ENCODE results near the gene ZNF487. TPM values are rescaled to one million over a fixed set of nuclear protein-coding genes. Genes with fewer than 3 reads are reported as not detected.
A peak's percentile ranks its signal among the peaks of the same experiment; 100 is the strongest.

ZNF487 gene
- total and polyA plus RNA-seq, 2 donors (not counting 1 experiment from before 2014, with no cell fraction given): 4.0 TPM

DNA sequence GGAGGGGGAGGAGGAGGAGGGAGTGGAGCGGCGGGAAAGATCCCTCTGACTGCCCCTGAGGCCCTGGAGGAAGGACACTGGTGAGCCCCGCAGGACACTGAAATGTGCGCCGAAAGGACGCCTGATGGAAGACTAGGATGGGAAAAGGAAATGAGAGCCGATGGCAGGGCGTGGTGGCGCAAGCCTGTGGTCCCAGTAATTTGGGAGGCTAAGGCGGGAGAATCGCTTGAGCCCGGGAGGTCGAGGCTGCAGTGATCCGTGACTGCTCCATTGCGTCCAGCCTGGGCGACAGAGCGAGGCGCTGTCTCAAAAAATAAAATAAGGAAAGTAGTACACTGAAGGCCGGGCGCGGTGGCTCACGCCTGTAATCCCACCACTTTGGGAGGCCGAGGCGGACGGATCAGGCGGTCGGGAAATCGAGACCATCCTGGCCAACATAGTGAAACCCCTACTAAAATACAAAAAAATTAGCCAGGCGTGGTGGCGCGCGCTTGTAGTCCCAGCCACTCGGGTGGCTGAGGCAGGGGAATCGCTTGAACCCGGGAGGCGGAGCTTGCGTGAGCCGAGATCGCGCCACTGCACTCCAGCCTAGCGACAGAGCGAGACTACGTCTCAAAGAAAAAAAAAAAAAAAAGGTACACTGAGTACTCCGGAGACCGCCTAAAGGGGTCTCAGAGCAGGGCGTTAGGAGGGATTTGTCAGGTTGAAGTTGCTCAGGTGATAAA, 27.4 kb upstream of the ZNF487 start:
- DNase-seq (ENCODE audit: low read depth in 2 of 2): no peak
- peaks cover 40% of the 10 kb centered on the region for H3K79me2 ChIP-seq (ENCODE audit: control insufficient read depth, insufficient read depth, low read length)
- peak overlapping the region; percentile 89 for H2AFZ ChIP-seq (ENCODE audit: low read length)
- no peaks in the 10 kb centered on the region for H3K9me3 ChIP-seq (ENCODE audit: control insufficient read depth, insufficient read depth, low read depth, low read length)
- no peak for TF ChIP-seq EZH2 (IDR thresholded peaks at IDR 0.05; ENCODE audit: low read length, missing control alignments)
- TF ChIP-seq, protein P1, sequence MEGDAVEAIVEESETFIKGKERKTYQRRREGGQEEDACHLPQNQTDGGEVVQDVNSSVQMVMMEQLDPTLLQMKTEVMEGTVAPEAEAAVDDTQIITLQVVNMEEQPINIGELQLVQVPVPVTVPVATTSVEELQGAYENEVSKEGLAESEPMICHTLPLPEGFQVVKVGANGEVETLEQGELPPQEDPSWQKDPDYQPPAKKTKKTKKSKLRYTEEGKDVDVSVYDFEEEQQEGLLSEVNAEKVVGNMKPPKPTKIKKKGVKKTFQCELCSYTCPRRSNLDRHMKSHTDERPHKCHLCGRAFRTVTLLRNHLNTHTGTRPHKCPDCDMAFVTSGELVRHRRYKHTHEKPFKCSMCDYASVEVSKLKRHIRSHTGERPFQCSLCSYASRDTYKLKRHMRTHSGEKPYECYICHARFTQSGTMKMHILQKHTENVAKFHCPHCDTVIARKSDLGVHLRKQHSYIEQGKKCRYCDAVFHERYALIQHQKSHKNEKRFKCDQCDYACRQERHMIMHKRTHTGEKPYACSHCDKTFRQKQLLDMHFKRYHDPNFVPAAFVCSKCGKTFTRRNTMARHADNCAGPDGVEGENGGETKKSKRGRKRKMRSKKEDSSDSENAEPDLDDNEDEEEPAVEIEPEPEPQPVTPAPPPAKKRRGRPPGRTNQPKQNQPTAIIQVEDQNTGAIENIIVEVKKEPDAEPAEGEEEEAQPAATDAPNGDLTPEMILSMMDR (conservative IDR thresholded peaks at IDR 0.05 in 1 of 2, IDR thresholded peaks at IDR 0.05 in 1 of 2; ENCODE audit: low read depth in 1 of 2, low read length in 2 of 2): no peak
- H4K20me1 ChIP-seq (ENCODE audit: control insufficient read depth, extremely low read depth, insufficient read depth, low read length): no peaks in the 10 kb centered on the region
- H3K4me3 ChIP-seq (replicated peaks in 1 of 4; ENCODE audit: control extremely low read depth in 1 of 4, insufficient read depth in 1 of 4, low read depth in 3 of 4, low read length in 4 of 4): peak overlapping the region; percentile 60 to 85 (median 79)
- H3K4me1 ChIP-seq (ENCODE audit: control insufficient read depth, extremely low read depth, insufficient read depth, low read length): peaks cover 3% of the 10 kb centered on the region
- peak overlapping the region; percentile 98 for H3K4me2 ChIP-seq (ENCODE audit: extremely low read depth, insufficient read depth, low read length)
- no peaks in the 10 kb centered on the region for H3K27me3 ChIP-seq (ENCODE audit: control insufficient read depth, insufficient read depth, low read length)
- no peaks in the 10 kb centered on the region for H3K36me3 ChIP-seq (ENCODE audit: control insufficient read depth, insufficient read depth, low read length)
- peak overlapping the region; percentile 100 for H3K27ac ChIP-seq (ENCODE audit: insufficient read depth, low read length)
- peak overlapping the region; percentile 79 for H3K9ac ChIP-seq (ENCODE audit: insufficient read depth, low read length)

GRCh38 chr10:43410345-43410744, 26.6 kb upstream of the ZNF487 start:
- Histone ChIP-seq H3K9me3 (ENCODE audit: control insufficient read depth, insufficient read depth, low read depth, low read length) (no peaks in the 10 kb centered on the region), H3K36me3 (ENCODE audit: control insufficient read depth, insufficient read depth, low read length) (no peaks in the 10 kb centered on the region), H3K27ac (ENCODE audit: insufficient read depth, low read length) (peak overlapping the region; percentile 100), H4K20me1 (ENCODE audit: control insufficient read depth, extremely low read depth, insufficient read depth, low read length) (no peaks in the 10 kb centered on the region), H3K4me2 (ENCODE audit: extremely low read depth, insufficient read depth, low read length) (peak overlapping the region; percentile 44), H3K4me1 (ENCODE audit: control insufficient read depth, extremely low read depth, insufficient read depth, low read length) (peaks cover 3% of the 10 kb centered on the region), H3K4me3 (replicated peaks in 1 of 4; ENCODE audit: control extremely low read depth in 1 of 4, insufficient read depth in 1 of 4, low read depth in 3 of 4, low read length in 4 of 4) (no peak overlapping the region), H3K9ac (ENCODE audit: insufficient read depth, low read length) (no peak overlapping the region), H3K27me3 (ENCODE audit: control insufficient read depth, insufficient read depth, low read length) (no peaks in the 10 kb centered on the region), H2AFZ (ENCODE audit: low read length) (no peak overlapping the region), H3K79me2 (ENCODE audit: control insufficient read depth, insufficient read depth, low read length) (peaks cover 32% of the 10 kb centered on the region)
- no peak for TF ChIP-seq EZH2 (IDR thresholded peaks at IDR 0.05; ENCODE audit: low read length, missing control alignments)
- TF ChIP-seq, protein P1 (conservative IDR thresholded peaks at IDR 0.05 in 1 of 2, IDR thresholded peaks at IDR 0.05 in 1 of 2; ENCODE audit: low read depth in 1 of 2, low read length in 2 of 2): no peak
- DNase-seq (ENCODE audit: low read depth in 2 of 2): no peak

DNA sequence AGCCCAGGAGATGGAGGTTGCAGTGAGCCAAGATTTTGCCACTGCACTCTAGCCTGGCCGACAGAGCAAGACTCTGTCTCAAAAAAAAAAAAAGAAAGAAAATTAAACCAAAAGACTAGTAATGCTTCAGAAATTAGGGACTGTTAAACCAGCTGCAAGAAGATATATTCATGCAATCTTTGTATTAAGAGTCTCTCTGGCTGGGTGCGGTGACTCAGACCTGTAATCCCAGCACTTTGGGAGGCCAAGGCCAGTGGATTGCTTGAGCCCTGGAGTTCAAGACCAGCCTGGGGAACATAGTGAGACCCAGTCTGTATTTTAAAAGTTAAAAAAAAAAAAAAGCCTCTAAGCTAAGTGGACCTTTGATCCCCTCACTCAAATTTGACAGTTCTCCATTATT, 25.4 kb upstream of the ZNF487 start:
- TF ChIP-seq, protein P1 (conservative IDR thresholded peaks at IDR 0.05 in 1 of 2, IDR thresholded peaks at IDR 0.05 in 1 of 2; ENCODE audit: low read depth in 1 of 2, low read length in 2 of 2): no peak
- TF ChIP-seq EZH2 (IDR thresholded peaks at IDR 0.05; ENCODE audit: low read length, missing control alignments): no peak
- Histone ChIP-seq H3K36me3 (ENCODE audit: control insufficient read depth, insufficient read depth, low read length) (no peaks in the 10 kb centered on the region), H3K4me2 (ENCODE audit: extremely low read depth, insufficient read depth, low read length) (no peak overlapping the region), H3K27me3 (ENCODE audit: control insufficient read depth, insufficient read depth, low read length) (no peaks in the 10 kb centered on the region), H4K20me1 (ENCODE audit: control insufficient read depth, extremely low read depth, insufficient read depth, low read length) (no peaks in the 10 kb centered on the region), H3K79me2 (ENCODE audit: control insufficient read depth, insufficient read depth, low read length) (peaks cover 21% of the 10 kb centered on the region), H3K27ac (ENCODE audit: insufficient read depth, low read length) (no peak overlapping the region), H3K4me1 (ENCODE audit: control insufficient read depth, extremely low read depth, insufficient read depth, low read length) (no peaks in the 10 kb centered on the region), H3K9ac (ENCODE audit: insufficient read depth, low read length) (no peak overlapping the region), H2AFZ (ENCODE audit: low read length) (no peak overlapping the region), H3K9me3 (ENCODE audit: control insufficient read depth, insufficient read depth, low read depth, low read length) (no peaks in the 10 kb centered on the region), H3K4me3 (replicated peaks in 1 of 4; ENCODE audit: control extremely low read depth in 1 of 4, insufficient read depth in 1 of 4, low read depth in 3 of 4, low read length in 4 of 4) (no peak overlapping the region)
- no peak for DNase-seq (ENCODE audit: low read depth in 2 of 2)
